C4-2B (cell line): ENCODE results near the gene ORC3.

Experiments used
- ZFX ChIP-seq: fragments of 450-650 bp; IDR thresholded peaks from 2 replicates; pipeline ENCODE4 v1.6.1; 2017
- TF ChIP-seq, protein P1 (sequence below): fragments of 450-650 bp; conservative IDR thresholded peaks from 2 replicates; pipeline ENCODE4 v1.5.1; 2017; ENCODE audit warnings: mild to moderate bottlenecking

DNA sequence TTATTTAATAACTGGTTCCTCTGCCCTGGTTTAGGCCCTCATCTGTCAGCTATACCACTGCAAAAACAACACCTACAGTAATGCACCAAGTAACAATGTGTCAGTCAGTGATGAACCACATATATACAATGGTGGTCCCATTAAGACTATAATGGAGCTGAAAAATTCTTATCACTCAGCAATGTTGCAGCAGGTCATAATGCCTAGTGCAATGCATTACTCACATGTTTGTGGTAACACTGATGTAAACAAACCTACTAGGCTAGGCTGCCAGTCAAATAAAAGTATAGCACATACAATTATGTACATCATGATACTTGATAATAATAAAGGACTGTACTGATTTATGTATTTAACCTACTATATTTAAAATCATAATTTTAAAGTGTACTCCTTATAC is 31.5 kb upstream of the ORC3 start:
- TF ChIP-seq, protein P1, sequence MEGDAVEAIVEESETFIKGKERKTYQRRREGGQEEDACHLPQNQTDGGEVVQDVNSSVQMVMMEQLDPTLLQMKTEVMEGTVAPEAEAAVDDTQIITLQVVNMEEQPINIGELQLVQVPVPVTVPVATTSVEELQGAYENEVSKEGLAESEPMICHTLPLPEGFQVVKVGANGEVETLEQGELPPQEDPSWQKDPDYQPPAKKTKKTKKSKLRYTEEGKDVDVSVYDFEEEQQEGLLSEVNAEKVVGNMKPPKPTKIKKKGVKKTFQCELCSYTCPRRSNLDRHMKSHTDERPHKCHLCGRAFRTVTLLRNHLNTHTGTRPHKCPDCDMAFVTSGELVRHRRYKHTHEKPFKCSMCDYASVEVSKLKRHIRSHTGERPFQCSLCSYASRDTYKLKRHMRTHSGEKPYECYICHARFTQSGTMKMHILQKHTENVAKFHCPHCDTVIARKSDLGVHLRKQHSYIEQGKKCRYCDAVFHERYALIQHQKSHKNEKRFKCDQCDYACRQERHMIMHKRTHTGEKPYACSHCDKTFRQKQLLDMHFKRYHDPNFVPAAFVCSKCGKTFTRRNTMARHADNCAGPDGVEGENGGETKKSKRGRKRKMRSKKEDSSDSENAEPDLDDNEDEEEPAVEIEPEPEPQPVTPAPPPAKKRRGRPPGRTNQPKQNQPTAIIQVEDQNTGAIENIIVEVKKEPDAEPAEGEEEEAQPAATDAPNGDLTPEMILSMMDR = no peak
- no peak for TF ChIP-seq ZFX
